Heart right ventricle (tissue), 16 donors: ENCODE measurements around the gene SPECC1L. TPM values are rescaled to one million over a fixed set of nuclear protein-coding genes. Genes with fewer than 3 reads are reported as not detected.

Experiments
- ATAC-seq, 8 donors: fragments of 200-7000 bp; cut with Tn5 transposase; one replicate each; pipeline ENCODE4 v1.9.1; 2020; ENCODE audit warnings: mild to moderate bottlenecking in 8 of 8, moderate library complexity in 8 of 8, moderate number of reproducible peaks in 1 of 8
- DNase-seq, 2 donors: peaks; one replicate each; pipeline ENCODE4 v3.0.0-alpha.2; 2020
- H3K27ac ChIP-seq, 10 donors: fragments of 200-600 bp; sonication (generic) in 2 of 10; one replicate each; pipeline versions ENCODE4 v1.5.0 to v1.8.0; 2020 to 2022; ENCODE audit warnings: mild to moderate bottlenecking in 3 of 10
- H3K27me3 ChIP-seq, 7 donors: fragments of 200-600 bp; one replicate each; pipeline ENCODE4 v1.8.0; 2021 to 2022; ENCODE audit warnings: mild to moderate bottlenecking in 2 of 7
- H3K36me3 ChIP-seq, 9 donors: fragments of 200-600 bp; sonication (generic) in 1 of 9; one replicate each; pipeline versions ENCODE4 v1.5.0 to v1.8.0; 2020 to 2022; ENCODE audit warnings: mild to moderate bottlenecking in 2 of 9
- H3K4me1 ChIP-seq, 9 donors: fragments of 200-600 bp; sonication (generic) in 1 of 9; one replicate each; pipeline versions ENCODE4 v1.5.0 to v1.8.0; 2020 to 2022; ENCODE audit warnings: mild to moderate bottlenecking in 4 of 9
- H3K4me3 ChIP-seq, 10 donors: fragments of 200-600 bp; sonication (generic) in 2 of 10; one replicate each; pipeline versions ENCODE4 v1.5.0 to v1.8.0; 2020 to 2022; ENCODE audit warnings: mild to moderate bottlenecking in 7 of 10, moderate library complexity in 2 of 10
- H3K9me3 ChIP-seq, 11 donors: fragments of 200-600 bp in 10 of 11; sonication (generic) in 2 of 11; one replicate each; pipeline versions ENCODE4 v1.5.0 to v1.8.0; 2013 to 2022; ENCODE audit warnings: mild to moderate bottlenecking in 2 of 11, control low read depth in 1 of 11, moderate library complexity in 1 of 11
- CTCF ChIP-seq, 9 donors: fragments of 200-600 bp; sonication (generic) in 2 of 9; IDR thresholded peaks; one replicate each; pipeline versions ENCODE4 v1.5.0 to v1.8.0; 2021 to 2022; ENCODE audit warnings: antibody characterized with exemption in 9 of 9, mild to moderate bottlenecking in 5 of 9, moderate library complexity in 1 of 9
- WGBS, 2 donors: extraction: QIAGEN DNeasy Blood & Tissue Kit; methylation state at CpG; one replicate each; pipeline ENCODE4 v1.1.7; 2013; ENCODE audit warnings: inconsistent platforms in 1 of 2; 5-methylcytosine and 5-hydroxymethylcytosine counted together
- intact Hi-C, 10 donors: fragments of 100-400 bp; cut with DNase I; formaldehyde crosslinking; loops; one replicate each; pipeline versions ENCODE4 v1.11.1 to v1.14.2; 2022
- polyA plus RNA-seq, 2 donors: library from polyadenylated mRNA; stranded (reverse); fragments of 200-250 nt; gene quantifications; one replicate each; pipeline ENCODE4 v1.2.3, GENCODE V29; 2013
- total RNA-seq, 10 donors: library from RNA; stranded (reverse); fragmentation: NEBNext Ultra II Directional in 3 of 10; extraction: Animal tissue kit (Norgen Biotek cat#: 25700) in 3 of 10; gene quantifications; one replicate each; pipeline versions ENCODE4 v1.2.1 to v1.2.4, GENCODE V29; 2021 to 2023
- donor health status: Arrhythmogenic right ventricular cardiomyopathy.
- donor health status: ischemic (EF 13 %, LVEDD 7.1; RV severe dilation, severe dysfunction).
- donor health status: healthy with polysubstance abuse.
- donor health status: DM: no; HTN: yes; CAD: no.
- donor health status: DM: no; HTN: no; CAD: no.
- donor health status: ischemic (EF 25% LVEDD 6.9; RV normal size, moderate dysfunction).
- donor health status: ischemic (EF 25% LVEDD 5.7; RV mildly dilated, moderate dysfunction).
- donor health status: healthy.
- donor health status: DM: yes; HTN: yes; CAD: no.
- donor health status: Ischemic cardiomyopathy.
- donor health status: ischemic (EF 35%, LVEDD 5.7; RV mildly dilated, moderate dysfunction).
- donor health status: nonischemic (EF 11% LVEDD 7.7; RV severe dilation, severe dysfunction).
- donor health status: DM: yes; HTN: yes; CAD: no.
- donor health status: PGD.
- donor health status: ischemic (EF 29% LVEDD 5.4; RV normal size, mild dysfunction).
- donor health status: nonischemic (EF 23%, LVEDD 6.1; RV moderate dilation, normal function).

The SPECC1L gene
- total and polyA plus RNA-seq, 12 donors: 8.3 to 61.7 (median 49.5) TPM

- H3K36me3 ChIP-seq: peaks cover 0 to 17% (median 0%) of the 10 kb centered on the region in 9 donors
- no peak for TF ChIP-seq CTCF (IDR thresholded peaks at IDR 0.05)
- DNase-seq (no peak), ATAC-seq (no peak)
- intact Hi-C loops: no loop called here
- H3K9me3 ChIP-seq: no peaks in the 10 kb centered on the region
- WGBS, 2 donors: 79 to 85% methylated on average over 1 of the region's 1 CpG
- no peak overlapping the region for H3K4me3 ChIP-seq
- peak overlapping the region in 9 of 10 donors; percentile 38 to 87 (median 69) for H3K27ac ChIP-seq
- no peaks in the 10 kb centered on the region for H3K27me3 ChIP-seq
- H3K4me1 ChIP-seq: peaks cover 4 to 71% (median 55%) of the 10 kb centered on the region in 9 donors
These were observed 119.0 kb downstream of the SPECC1L start for GRCh38 chr22:24389680-24390079.

- Histone ChIP-seq H3K4me1 (peaks cover 5 to 76% (median 58%) of the 10 kb centered on the region in 9 donors), H3K9me3 (no peaks in the 10 kb centered on the region), H3K27me3 (no peaks in the 10 kb centered on the region), H3K27ac (peak overlapping the region in 9 of 10 donors; percentile 38 to 87 (median 69)), H3K36me3 (peaks cover 0 to 22% (median 0%) of the 10 kb centered on the region in 9 donors), H3K4me3 (no peak overlapping the region)
- ATAC-seq (peak in 6 of 8 donors; percentile 6 to 62 (median 47)), DNase-seq (no peak)
- intact Hi-C loops: no loop called here
- WGBS, 2 donors: 67 to 71% methylated on average over 2 of the region's 2 CpGs
- no peak for TF ChIP-seq CTCF (IDR thresholded peaks at IDR 0.05)
These were observed 119.5 kb downstream of the SPECC1L start for GRCh38 chr22:24390156-24390555.

- DNase-seq (no peak), ATAC-seq (peak; percentile 39 to 73 (median 67))
- Histone ChIP-seq H3K4me1 (peaks cover 5 to 76% (median 58%) of the 10 kb centered on the region in 9 donors), H3K4me3 (no peak overlapping the region), H3K27me3 (no peaks in the 10 kb centered on the region), H3K27ac (peak overlapping the region; percentile 29 to 87 (median 68)), H3K36me3 (peaks cover 0 to 26% (median 0%) of the 10 kb centered on the region in 9 donors), H3K9me3 (no peaks in the 10 kb centered on the region)
- no peak for TF ChIP-seq CTCF (IDR thresholded peaks at IDR 0.05)
- intact Hi-C loops: no loop called here
- WGBS, 2 donors: 47 to 48% methylated on average over 7 of the region's 7 CpGs
These were observed 119.9 kb downstream of the SPECC1L start for GRCh38 chr22:24390576-24390975.

- Histone ChIP-seq H3K4me1 (peaks cover 5 to 74% (median 58%) of the 10 kb centered on the region in 9 donors), H3K27ac (peak overlapping the region; percentile 29 to 87 (median 68)), H3K27me3 (no peaks in the 10 kb centered on the region), H3K4me3 (no peak overlapping the region), H3K36me3 (peaks cover 0 to 38% (median 4%) of the 10 kb centered on the region in 9 donors), H3K9me3 (no peaks in the 10 kb centered on the region)
- 77 to 79% methylated on average over 3 of the region's 3 CpGs for WGBS, 2 donors
- intact Hi-C loops: no loop called here
- no peak for ATAC-seq
- TF ChIP-seq CTCF (IDR thresholded peaks at IDR 0.05): no peak
- no peak for DNase-seq
These were observed 121.2 kb downstream of the SPECC1L start for GRCh38 chr22:24391836-24392217.
